Urinary bladder (tissue), 4 donors: ENCODE measurements around the gene KY. TPM values are rescaled to one million over a fixed set of nuclear protein-coding genes. Genes with fewer than 3 reads are reported as not detected.

ENCODE experiments used
- DNase-seq: peaks from one replicate; pipeline ENCODE4 v3.0.0-alpha.2; 2015; ENCODE audit errors: extremely low spot score
- H3K27ac ChIP-seq: one replicate; pipeline ENCODE4 v1.5.1; 2013; ENCODE audit warnings: low read depth, mild to moderate bottlenecking, moderate library complexity
- H3K36me3 ChIP-seq: one replicate; pipeline ENCODE4 v1.6.1; 2013; ENCODE audit warnings: mild to moderate bottlenecking, moderate library complexity; ENCODE audit not compliant: insufficient read depth
- H3K4me1 ChIP-seq: one replicate; pipeline ENCODE4 v1.6.1; 2013; ENCODE audit warnings: mild to moderate bottlenecking, moderate library complexity; ENCODE audit not compliant: insufficient read depth
- H3K4me3 ChIP-seq: one replicate; pipeline ENCODE4 v1.5.1; 2013; ENCODE audit warnings: low read depth, low read length
- WGBS: extraction: QIAGEN DNeasy Blood & Tissue Kit; methylation state at CpG from one replicate; pipeline ENCODE4 v1.1.7; 2013; 5-methylcytosine and 5-hydroxymethylcytosine counted together
- polyA plus RNA-seq: library from polyadenylated mRNA; stranded (reverse); fragments of 200-250 nt; gene quantifications from one replicate; pipeline ENCODE4 v1.2.3, GENCODE V29; 2013
- total RNA-seq: library from RNA; depleted of rRNA; stranded (reverse); fragments of >200 nt; gene quantifications from one replicate; pipeline ENCODE4 v1.2.3, GENCODE V29; 2014
- donor health status: healthy with polysubstance abuse.
- donor health status: healthy.

The KY gene
- total and polyA plus RNA-seq, 2 donors, result 1.5 to 4.9 TPM

DNA sequence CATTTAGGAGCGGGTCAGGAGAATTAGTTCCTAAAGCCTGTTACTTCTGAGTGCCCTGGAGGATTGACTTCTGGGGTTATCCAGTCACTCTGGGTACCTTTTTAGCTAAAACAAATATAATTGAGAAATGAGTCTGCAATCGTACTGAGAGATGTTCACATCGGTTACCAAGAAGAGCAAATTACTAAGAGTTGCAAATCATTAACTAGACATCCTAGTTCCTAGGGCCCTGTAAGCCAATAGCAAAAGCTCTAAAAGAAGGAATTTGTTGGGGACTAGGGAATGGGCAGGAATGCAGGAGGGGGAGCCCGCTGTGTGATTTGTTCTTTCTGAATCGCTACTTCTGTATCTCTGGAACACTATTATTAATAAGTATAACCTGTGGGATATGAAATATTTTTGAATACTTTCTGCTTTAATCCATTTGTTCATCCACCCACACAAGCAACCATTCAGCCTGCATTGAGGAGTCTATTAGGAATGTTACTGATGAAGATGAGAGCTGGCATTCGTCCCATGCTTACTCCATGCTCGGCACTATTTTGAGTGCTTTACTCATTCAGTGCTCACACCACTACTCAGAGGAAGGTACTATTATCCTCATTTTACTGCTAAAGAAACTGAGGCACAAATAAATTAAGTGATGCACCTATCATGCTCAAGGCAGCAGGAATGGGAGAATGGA is 31.5 kb upstream of the KY start:
- Histone ChIP-seq H3K4me1 (no peaks in the 10 kb centered on the region), H3K27ac (no peak overlapping the region), H3K36me3 (no peaks in the 10 kb centered on the region), H3K4me3 (no peak overlapping the region)
- DNase-seq, result no peak
- 82% methylated on average over 7 of the region's 7 CpGs for WGBS

DNA sequence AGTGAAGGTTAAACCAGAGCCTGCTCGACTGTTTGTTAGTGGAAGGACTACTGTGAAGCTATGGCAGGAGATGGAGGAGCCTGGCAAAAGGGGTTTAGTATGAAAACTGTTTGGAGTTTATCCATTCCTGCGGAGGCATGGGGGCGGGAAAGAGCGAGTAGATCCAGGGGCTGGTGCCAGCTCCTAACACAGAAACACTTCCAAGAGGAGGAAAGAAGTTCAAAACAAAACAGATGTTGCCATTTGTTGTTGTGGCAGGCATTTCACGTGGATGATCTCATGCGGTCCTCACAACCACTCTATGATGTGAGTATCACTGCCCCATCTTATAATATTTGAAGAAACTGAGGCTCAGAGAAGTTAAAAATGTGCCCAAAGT is 30.7 kb upstream of the KY start:
- Histone ChIP-seq H3K4me3 (no peak overlapping the region), H3K36me3 (no peaks in the 10 kb centered on the region), H3K4me1 (no peaks in the 10 kb centered on the region), H3K27ac (no peak overlapping the region)
- no peak for DNase-seq
- 49% methylated on average over 6 of the region's 6 CpGs for WGBS

DNA sequence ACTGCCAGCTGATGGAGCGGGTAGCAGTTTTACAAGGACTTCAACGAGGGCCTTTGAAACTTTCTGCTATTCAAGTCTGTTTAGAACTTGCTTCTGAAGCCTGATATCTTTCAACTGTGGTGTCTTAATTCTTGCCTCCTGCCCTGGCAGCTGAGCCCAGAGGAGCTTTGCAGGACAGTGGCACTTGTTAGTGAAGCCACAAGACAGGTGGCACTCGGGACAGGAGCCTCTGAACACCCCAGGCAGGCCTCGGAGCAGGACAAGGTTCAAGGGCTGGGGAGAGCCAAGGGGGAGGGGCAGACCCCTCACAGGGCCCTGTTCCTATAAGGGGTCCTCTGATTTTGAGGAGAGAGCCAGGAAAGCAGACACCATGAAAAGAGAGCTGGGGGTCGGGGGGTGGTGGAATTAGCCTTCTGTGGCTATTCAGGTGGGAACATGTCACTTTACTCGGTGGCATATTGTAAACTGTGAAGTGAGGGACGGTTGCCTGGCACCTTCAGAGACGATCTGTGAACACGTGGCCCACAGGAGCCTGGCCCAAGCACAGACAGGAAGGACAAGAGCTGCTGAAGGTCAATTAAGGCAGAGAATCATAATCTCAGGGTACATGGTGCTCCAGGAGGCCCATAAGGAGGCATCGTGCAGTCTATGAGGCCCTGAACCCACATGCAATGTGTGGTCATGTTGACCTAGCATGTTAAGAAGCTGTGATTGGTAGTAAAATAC is 30.1 kb upstream of the KY start:
- Histone ChIP-seq H3K36me3 (no peaks in the 10 kb centered on the region), H3K27ac (no peak overlapping the region)
- 65% methylated on average over 10 of the region's 10 CpGs for WGBS

DNA sequence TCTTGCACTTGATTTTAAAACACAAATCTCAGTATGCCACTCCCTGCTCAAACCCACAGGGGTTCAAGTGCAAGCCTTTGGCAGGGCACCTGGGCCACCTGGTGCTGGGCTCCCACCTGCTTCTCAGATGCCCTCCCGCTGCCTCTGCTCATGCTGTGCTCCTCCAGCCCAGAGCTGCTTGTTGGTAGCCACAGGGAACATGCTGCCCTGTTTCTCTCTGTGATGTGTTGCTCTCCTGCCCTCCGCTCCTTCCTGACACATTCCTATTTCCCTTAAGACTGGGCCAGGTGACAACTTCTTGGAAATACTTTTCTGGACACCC is 27.1 kb upstream of the KY start:
- DNase-seq, result no peak
- H3K27ac ChIP-seq, result no peak overlapping the region
- WGBS, result 96% methylated on average over 2 of the region's 2 CpGs
- H3K4me1 ChIP-seq, result no peaks in the 10 kb centered on the region
- no peaks in the 10 kb centered on the region for H3K36me3 ChIP-seq
- H3K4me3 ChIP-seq, result no peak overlapping the region

More for the DNA sequence above, 30.1 kb upstream of the KY start:
- Histone ChIP-seq H3K4me1 (no peaks in the 10 kb centered on the region), H3K4me3 (no peak overlapping the region)
- DNase-seq, result no peak

DNA sequence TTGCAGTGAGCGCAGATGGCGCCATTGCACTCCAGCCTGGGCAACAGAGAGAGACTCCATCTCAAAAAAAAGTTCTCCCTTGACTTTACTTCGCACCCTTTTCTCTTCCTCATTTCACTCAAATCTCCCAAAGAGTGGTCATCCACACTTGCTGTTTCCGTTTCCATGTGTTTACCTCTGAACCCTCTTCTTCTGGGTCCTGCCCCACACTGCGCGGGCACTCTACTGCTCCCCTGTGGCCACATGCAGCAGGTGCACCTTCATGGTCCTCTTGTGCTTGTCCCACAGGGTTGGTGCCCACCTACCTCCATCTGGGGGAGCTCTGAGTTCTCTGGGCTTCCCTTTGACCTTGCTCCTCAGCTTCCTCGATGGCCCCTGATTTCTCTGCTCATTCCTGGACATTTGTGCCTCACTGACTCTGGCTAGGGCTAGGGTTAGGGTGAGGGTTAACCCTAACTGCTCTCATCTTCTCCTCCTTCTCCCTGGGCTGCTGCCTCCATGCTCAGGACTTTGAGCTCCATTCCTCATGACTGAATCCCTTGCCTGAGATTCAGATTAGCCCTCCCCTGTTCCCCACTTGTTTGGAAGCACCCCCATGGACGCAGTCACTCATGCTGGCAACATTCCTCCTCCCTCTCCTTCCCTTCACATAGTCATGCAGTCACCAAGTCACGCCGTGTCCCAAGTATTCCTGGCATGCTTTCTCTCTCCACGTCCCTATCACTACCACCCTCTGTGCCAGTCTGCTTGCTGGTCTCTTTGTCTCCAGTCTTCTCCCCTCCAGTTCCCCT is 26.6 kb upstream of the KY start:
- Histone ChIP-seq H3K4me3 (no peak overlapping the region), H3K27ac (no peak overlapping the region)
- 54% methylated on average over 11 of the region's 11 CpGs for WGBS

DNA sequence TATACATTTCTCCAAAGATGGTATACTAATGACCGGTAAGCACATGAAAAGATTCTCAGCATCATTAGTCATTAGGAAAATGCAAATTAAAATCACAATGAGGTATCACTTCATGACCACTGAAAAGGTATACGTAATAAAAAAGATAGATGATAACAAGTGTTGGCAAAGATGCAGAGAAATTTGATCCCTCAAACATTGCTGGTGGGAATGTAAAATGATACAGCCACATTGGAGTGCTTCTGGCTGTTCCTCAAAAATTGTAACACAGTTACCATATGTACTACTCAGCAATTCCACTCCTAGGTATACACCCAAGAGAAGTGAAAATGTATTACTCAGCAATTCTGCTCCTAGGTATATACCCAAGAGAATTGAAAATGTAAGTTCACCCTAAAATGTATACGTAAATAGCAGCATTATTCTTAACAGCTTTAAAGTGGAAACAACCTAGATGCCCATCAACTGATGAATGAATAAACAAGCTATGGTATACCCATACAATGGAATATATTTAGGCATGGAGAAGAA is 25.0 kb upstream of the KY start:
- H3K27ac ChIP-seq, result no peak overlapping the region
- no peak overlapping the region for H3K4me3 ChIP-seq
- 73% methylated on average over 3 of the region's 3 CpGs for WGBS
- no peaks in the 10 kb centered on the region for H3K4me1 ChIP-seq
- H3K36me3 ChIP-seq, result no peaks in the 10 kb centered on the region
- no peak for DNase-seq

More for the DNA sequence above, 26.6 kb upstream of the KY start:
- Histone ChIP-seq H3K36me3 (no peaks in the 10 kb centered on the region), H3K4me1 (no peaks in the 10 kb centered on the region)
- no peak for DNase-seq

DNA sequence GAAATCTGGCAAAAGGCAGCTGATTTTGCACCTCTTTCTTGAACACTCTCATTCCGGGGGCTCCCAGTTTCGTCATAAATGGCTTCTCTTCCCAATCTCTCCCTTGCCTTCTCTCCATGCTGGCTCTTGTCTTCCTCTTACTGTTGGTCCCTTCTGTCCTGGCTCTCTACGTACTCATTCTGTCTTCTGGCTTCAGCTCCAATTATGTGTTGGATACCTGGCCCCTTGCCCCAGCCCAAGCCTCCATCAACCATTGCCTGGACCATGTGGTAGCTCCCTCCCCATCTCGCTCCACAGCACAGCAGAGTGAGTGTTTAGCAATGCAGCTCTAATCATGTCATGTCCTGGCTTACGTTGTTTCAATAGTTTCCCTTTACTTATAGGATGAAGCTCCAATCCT is 21.7 kb upstream of the KY start:
- 85% methylated on average over 5 of the region's 5 CpGs for WGBS
- no peaks in the 10 kb centered on the region for H3K36me3 ChIP-seq

DNA sequence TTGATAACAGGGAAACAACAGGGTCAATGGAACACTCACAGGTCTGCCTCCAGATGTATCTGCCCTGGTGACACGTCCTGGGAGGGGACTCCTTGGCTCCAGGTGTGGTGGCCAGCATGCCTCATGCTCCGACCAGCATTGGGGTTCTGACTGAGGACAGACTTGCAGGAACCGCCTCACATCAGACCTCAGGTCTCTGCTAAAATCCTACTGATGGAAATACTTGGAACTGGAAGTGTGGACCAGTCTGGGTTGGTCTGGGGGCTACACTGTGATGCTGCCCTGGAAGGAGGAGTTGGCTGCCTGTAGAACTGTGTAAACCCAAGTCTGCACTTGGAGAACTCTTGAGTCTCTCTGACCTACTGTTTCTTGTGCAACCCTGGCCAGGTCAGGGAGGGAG is 17.1 kb upstream of the KY start:
- 71% methylated on average over 3 of the region's 3 CpGs for WGBS

More for the DNA sequence above, 21.7 kb upstream of the KY start:
- DNase-seq, result no peak
- no peaks in the 10 kb centered on the region for H3K4me1 ChIP-seq
- H3K27ac ChIP-seq, result no peak overlapping the region
- H3K4me3 ChIP-seq, result no peak overlapping the region

DNA sequence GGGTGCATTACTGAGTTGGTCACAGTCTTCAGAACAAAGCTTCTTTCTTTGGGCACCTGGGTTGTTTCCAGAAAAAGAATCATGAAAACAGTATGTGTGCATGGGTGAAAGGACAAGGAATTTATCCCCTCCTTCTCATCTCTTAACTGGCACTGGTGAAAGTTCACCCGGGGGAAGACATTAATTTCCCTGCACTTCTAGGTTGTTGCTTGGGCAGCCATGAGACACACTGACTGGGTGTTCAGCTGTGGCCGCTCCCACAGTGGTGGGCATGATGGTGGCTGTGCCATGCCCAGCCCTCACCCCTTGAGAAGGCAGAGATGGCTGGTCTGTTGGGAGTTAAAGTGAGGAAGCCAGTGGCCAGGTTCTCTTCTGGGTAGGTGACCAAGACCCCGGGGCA is 16.6 kb upstream of the KY start:
- Histone ChIP-seq H3K4me3 (no peak overlapping the region), H3K4me1 (no peaks in the 10 kb centered on the region), H3K36me3 (no peaks in the 10 kb centered on the region), H3K27ac (no peak overlapping the region)
- DNase-seq, result no peak
- WGBS, result 92% methylated on average over 3 of the region's 3 CpGs

More for the DNA sequence above, 17.1 kb upstream of the KY start:
- no peak overlapping the region for H3K4me3 ChIP-seq
- no peak overlapping the region for H3K27ac ChIP-seq
- H3K36me3 ChIP-seq, result no peaks in the 10 kb centered on the region
- DNase-seq, result no peak
- H3K4me1 ChIP-seq, result no peaks in the 10 kb centered on the region

DNA sequence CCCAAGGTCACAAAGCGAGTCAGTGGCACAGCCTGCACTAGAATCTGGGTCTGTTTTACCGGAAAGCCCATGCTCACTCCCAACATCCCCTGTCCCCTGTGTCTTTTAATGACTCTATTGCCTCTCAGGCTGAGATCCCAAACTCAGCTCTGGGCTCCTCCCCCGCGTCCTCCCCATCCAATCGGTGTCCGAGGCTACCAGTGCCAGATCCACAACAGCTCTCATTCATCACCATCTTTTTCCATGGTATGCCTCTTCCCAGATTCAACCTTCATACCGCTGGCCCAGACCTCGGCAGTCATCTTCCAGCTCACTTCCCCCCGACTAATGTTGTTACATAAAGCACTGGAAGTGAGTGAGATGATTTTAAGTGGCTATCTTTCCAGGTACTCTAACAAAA is 16.1 kb upstream of the KY start:
- WGBS, result 83% methylated on average over 9 of the region's 9 CpGs
- DNase-seq, result no peak

DNA sequence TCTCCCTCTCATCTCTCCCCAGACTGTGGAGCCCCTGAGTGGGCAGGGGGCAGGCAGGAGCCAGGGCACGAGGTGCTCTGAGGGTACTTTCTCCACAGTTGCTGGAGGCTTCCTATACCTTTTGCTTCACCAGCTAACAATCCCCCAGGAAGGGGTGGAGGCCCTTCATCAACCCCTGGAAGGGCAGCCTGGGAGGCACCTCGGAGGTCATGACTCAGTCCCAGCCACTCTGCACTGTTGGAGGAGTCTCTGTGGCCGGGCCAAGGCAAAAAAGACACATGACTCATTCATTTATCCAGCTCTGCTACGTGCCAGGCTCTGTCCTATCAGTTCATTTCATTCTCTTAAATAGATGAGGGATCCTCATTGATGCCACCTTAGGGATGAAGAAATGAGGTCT is 15.6 kb upstream of the KY start:
- Histone ChIP-seq H3K4me1 (no peaks in the 10 kb centered on the region), H3K27ac (no peak overlapping the region), H3K4me3 (no peak overlapping the region), H3K36me3 (no peaks in the 10 kb centered on the region)
- WGBS, result 47% methylated on average over 4 of the region's 4 CpGs
- DNase-seq, result no peak

More for the DNA sequence above, 16.1 kb upstream of the KY start:
- Histone ChIP-seq H3K4me1 (no peaks in the 10 kb centered on the region), H3K27ac (no peak overlapping the region), H3K4me3 (no peak overlapping the region), H3K36me3 (no peaks in the 10 kb centered on the region)

DNA sequence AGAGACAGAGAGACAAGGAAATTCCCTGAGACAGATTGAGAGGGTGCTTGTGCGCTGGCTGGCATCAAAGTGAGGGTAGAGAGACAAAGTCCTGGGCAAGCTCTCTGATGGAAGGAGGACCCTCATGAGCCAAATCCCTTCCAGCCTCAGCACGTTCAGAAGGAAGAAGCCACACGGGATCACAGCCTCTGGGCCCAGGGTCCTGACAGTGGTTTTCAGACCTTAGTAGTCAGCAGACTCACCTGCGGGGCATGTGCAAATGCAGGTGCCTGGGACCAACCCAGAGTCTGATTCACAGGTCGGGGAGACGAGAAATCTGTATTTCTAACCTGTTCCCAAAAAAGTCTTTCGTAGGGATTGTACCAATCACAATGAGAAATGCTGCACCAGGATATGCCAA is 15.2 kb upstream of the KY start:
- Histone ChIP-seq H3K36me3 (no peaks in the 10 kb centered on the region), H3K4me3 (no peak overlapping the region), H3K27ac (no peak overlapping the region), H3K4me1 (no peaks in the 10 kb centered on the region)
- 90% methylated on average over 7 of the region's 7 CpGs for WGBS
- DNase-seq, result no peak

DNA sequence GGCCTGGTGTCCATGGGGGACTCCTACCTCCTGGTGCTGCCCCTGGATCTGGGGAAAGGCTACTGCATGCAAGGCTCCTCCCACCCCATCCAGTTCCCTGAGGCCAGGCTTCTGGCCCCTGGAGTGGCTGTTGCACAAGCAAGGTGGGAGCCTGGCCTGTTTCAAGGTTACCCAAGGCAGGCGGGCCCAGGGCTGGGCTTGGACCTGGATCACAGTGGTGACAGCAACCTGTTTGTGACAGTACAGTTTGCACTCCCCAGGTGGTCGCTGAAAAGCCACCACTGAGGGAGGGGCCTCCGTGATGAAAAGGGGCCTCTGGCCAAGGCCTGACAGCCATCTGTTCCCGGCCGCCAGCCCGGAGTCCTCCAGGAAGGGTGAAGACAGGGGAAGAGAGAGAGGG is 14.4 kb upstream of the KY start:
- Histone ChIP-seq H3K4me3 (no peak overlapping the region), H3K27ac (no peak overlapping the region), H3K4me1 (no peaks in the 10 kb centered on the region), H3K36me3 (no peaks in the 10 kb centered on the region)
- no peak for DNase-seq
- WGBS, result 56% methylated on average over 6 of the region's 6 CpGs
